HG03565 (cell line): ENCODE results near the gene ANKRD39.
"Not testable (repeated sequence)": the region's sequence is repeated elsewhere in the genome, so short reads cannot be mapped to it uniquely, and the experiment has no call there.

ENCODE experiments used
- ATAC-seq: cut with Tn5 transposase; IDR thresholded peaks from one replicate; pipeline ENCODE4 v1.9.1; 2021; ENCODE audit warnings: mild to moderate bottlenecking, moderate library complexity; ENCODE audit not compliant: unreplicated experiment

ANKRD39 gene

DNA sequence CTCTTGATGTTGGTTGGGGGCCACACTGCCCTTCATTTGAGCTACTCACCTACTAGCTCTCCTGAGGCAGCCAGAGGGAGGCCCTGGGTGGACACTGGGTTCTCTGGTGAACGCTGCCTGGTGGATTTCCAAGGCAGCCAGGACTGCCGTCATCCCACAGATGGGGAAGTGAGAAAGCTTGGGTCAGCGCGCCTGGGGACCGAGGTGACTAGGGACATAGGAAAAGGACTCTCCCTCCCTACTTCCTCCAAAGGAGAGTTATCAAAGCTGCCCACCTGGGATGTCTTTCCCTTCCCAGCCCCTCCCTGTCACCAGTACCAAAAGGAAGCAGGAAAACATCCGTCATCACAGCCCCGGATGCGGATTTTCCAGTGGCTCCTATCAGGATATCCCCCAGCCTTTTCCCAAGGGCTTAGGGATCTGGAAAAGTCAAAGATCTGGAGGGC lies 15.9 kb upstream of the ANKRD39 start:
- ATAC-seq, result no peak

- ATAC-seq, result no peak
These were observed 15.0 kb upstream of the ANKRD39 start for GRCh38 chr2:96872591-96873349.

DNA sequence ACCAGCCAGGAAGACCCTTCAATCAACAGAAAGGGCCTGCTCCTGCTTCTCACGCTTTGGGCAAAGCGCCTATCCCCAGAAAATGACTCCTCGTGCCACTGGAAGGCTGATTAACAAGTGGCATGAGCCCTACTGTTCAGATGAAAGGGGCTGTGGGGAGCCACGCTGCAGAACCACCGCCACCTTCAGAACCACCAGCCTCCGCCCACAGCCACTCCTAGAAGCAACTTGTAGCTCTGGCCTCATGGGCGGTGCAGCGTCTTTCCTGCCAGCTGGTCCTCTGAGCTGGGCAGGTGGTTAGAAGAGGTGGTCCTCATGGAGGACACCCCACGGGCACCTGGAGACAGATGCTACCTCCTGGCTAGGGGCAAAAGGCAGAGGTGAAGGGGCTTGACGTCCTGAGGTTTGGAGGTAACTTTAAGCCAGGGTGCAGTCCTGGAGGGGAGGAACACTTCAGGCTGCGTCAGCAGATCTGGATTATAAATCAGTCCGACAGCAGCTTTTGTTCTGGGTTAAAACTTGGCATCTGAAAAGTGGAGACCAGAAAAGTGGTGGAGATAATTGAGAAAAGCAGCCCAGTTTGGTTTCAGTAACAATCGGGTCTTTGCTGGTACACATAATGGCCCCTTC lies 12.9 kb upstream of the ANKRD39 start:
- ATAC-seq, result no peak

DNA sequence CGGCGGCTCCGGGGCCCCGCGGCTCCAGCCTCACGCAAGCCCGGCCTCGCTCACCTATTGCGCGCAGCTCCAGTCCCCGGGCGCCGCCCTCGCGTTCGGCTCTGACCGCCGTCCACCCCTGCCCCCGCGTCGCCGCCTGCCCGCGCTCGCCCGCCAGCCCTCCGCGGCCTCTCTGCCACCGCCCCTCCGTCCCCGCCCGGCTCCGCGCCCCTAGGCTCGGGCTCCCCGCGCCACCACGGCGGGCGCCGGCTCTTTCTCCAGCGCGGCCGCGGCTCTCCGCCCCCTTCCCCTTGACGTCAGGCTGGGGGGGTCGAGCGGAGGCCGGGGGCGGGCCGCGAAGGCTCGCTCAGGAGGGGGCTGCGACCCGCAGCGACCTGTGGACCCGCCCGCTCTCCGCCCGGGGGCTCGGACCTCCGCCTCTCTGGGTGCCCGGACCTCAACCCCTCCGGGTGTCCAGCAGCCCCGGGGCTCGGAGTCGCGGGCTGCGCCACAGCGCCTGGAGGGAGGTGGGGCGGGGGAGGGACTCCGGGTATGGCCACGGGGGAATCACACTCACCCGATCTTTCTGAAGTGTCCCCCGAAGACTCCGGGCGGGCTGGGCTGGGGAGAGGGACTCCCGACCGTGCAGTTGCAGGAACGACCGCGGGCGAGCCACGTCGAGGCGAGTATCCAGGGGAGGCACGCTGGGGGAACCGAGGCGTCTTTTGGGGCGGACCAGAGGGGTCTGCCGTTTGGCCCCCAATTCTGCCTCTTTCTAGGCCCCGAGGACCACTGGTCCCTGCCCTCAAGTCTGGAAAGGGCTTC lies 12.2 kb upstream of the ANKRD39 start, which contains the start of gene SEMA4C:
SEMA4C (minus strand) TSS at position 259 of the 804 bp plus-strand sequence. CDS start 2,194 bp downstream, outside the sequence.
- ATAC-seq, result no peak

- ATAC-seq, result no peak
These were observed 11.5 kb upstream of the ANKRD39 start for GRCh38 chr2:96869281-96869821.

DNA sequence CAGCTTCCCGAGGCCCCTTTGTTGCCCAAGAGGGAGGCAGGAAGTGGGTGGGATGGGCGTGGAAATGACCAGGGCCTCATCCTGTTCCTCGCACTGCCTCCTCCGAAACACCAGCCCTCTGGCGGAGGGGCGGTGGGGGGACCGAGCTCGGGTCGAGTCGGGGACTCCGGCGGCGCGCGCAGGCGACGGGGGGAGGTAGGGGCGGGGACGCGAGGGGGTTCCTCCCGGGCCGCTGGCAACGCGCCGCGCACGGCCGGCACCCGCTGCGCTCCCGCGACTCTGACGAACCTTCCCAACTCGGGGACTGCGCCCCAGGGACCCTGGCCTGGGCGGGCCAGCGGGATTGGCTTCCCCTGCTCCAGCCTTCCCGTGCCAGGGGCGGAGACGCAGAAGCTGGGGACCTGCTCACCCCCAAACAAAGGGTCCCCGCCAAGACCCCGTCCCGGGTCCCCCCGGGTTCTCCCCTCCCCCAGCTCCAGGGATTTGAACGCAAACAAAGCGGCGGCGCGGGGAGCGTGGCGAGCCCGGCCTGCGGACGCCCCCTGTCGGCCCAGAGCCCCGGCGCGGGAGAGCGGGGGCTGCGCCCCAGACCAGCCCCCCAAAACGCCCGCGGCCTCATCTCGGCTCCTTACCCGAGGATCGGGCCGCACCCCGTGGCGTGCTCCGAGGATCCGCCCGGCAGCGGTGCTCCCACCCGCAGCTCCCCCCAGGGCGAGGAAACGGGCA lies 10.9 kb upstream of the ANKRD39 start:
- no peak for ATAC-seq

DNA sequence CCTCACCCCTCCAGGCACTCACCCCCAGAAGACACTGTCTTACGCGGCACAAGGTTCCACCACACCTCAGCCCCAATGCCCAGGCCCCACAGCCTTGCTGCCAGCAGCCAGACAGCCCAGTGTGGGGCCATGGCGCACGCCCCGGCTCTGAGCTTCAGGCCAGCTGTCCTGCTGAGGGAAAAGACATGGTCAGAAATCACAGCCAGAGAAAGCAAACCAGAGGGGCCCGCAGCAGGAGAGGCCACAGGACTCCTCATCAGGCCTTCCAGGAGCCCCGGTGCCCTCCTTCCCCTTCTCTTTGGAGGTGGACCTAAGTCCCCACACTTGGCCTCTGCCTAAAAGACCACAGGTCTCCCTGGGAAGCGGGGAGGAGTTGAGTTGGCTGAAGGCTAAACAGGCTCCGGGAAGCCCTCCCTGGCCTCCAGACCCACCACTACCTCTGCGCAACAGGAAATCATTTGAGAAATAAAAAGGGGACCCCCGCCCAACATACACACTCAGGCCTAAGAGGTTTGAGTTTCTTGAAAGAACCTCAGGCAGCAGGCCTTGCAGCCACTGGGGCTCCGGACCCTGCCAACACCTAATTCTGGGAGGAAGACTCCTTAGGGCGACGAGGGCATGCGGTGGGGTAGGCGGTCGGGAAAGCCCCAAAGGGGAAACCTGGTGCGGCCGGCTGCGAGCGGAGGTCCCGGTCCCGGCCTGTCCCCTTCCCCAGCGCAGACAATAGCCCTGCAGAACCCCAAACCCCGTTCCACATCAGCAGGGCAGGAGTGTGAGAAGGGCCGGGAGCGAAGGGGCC lies 10.1 kb upstream of the ANKRD39 start:
- no peak for ATAC-seq

GRCh38 chr2:96866986-96867755 lies 9.4 kb upstream of the ANKRD39 start:
- ATAC-seq, result no peak

GRCh38 chr2:96866586-96866985 lies 8.8 kb upstream of the ANKRD39 start:
- no peak for ATAC-seq

- ATAC-seq, result no peak
These were observed 8.3 kb upstream of the ANKRD39 start for GRCh38 chr2:96866149-96866548.

DNA sequence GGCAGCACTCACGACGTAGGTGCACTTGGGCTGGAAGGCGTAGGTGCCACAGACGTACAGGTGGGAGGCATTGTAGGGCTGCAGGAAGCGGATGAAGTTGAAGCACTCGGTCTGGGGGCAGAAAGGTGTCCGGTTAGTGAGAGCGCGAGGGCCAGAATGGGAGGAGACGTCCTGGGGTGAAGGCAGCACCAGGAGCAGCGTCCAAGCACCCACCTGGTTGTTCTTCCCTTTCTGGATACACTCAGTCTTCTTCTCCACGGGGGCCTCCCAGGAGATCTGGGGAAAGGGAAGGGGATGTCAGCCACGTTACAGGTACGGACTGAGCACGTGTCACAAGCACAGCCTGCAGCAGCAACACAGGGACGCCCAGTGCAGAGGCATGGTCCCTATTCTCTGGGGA lies 7.8 kb upstream of the ANKRD39 start:
- ATAC-seq, result no peak

DNA sequence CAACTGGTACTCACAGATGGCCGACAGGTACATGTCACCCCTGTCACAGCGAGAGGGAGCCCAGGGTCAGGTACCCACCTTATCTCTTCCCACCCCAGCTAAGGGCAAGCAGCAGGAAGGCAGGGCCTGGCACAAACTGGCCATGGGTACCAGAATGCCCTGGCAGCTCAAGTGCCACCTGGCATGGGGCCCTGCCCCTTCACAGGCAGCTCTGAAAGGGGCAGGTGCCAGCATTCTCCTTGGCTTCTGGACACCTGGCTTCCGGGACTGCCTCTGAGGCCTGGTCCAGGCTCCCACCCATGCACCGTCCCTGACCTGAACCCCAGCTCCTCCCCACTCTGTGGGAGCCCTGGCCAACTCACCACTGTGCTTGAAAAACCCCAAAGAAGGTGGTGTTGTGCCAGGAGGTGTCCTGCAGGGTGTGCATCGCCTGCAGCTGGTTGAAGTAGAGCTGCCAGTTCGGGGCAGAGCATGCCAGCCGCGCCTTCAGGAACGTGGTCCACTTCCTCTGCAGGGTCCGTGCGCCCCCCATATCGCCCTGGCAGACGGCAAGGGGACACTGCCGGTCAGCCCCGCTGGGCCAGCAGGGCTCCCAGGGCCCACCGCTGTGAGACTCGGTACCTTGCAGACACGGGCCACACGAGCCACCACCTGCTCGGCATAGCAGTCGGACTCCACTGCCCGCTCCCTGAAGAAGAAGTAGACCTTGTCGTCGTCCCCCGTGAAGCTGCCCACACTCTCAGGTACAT lies 6.7 kb upstream of the ANKRD39 start:
- ATAC-seq, result no peak

- no peak for ATAC-seq
These were observed 5.9 kb upstream of the ANKRD39 start for GRCh38 chr2:96863575-96864342.

DNA sequence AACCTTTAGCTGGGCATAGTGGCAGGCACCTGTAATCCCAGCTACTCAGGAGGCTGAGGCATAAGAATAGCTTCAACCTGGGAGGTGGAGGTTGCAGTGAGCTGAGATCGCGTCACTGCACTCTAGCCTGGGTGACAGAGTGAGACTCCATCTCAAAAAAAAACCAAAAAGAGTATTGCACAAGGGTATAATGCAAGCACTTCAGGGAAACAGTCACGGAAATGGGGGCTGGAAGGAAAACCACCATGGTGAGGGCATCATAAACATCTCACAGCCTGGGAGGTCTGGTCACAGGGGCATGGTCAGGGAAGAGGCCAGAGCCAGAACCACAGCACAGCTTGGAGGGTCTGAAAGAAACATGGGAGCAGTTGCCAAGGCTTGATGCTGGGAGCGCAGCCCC lies 5.2 kb upstream of the ANKRD39 start:
- ATAC-seq, result not testable (repeated sequence)

DNA sequence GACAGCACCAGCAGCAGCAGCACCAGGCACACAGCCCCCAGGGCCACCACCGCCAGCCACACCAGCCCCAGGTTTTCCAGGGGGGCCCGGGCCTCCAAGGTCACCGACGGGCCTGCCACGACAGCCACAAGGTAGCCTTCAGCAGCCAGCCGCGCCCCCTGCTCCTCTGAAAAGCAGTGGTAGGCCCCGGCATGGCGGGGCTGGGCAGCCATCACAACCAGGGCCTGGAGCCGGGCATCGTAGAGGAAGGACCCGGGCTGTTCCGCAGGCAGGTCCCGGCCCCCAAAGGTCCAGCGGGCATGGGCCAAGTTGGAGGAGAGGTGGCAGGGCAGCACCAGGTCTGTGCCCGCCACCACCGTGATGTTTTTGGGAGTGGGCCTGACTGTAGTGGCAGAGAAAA lies 3.3 kb upstream of the ANKRD39 start:
- no peak for ATAC-seq

- ATAC-seq, result no peak
These were observed 2.5 kb upstream of the ANKRD39 start for GRCh38 chr2:96860065-96861029.

DNA sequence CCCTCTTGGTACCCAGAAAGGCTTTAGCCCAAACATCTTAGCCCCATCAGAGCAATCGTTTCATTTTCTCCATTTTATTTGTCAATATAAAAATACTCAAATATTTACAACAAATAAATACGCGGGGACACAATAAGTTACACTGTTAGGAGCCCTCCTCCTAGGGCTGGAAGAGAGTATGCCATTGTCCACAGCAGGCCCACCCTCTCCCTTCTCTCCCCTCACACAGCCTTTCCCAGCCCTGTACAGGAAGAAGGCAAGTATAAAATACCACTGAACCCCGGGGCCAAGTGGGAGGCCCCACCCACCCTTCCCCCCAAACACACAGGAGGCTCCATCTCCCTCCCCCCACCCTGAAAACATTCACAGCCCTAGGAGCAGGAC lies 1.9 kb upstream of the ANKRD39 start:
- ATAC-seq, result no peak
